ENCODE data around the gene FTO. TPM values are rescaled to one million over a fixed set of nuclear protein-coding genes. Genes with fewer than 3 reads are reported as not detected.

Gene FTO
- polyA plus RNA-seq, 1 experiment, result 135 TPM

- H3K9me3 ChIP-seq (ENCODE audit: control insufficient read depth, insufficient read depth, low read length), result no peaks in the 10 kb centered on the region
- TF ChIP-seq CTCF (IDR thresholded peaks at IDR 0.05; ENCODE audit: low read depth, low read length), result no peak
- no peak overlapping the region for H3K4me3 ChIP-seq (ENCODE audit: low read depth, low read length)
- no peaks in the 10 kb centered on the region for H3K27me3 ChIP-seq (ENCODE audit: control insufficient read depth, insufficient read depth, low read length)
- no peak for DNase-seq (ENCODE audit: low read depth, low spot score)
- POLR2A ChIA-PET, result no interaction called here
- CTCF ChIA-PET, result no interaction called here
- H3K27ac ChIP-seq (ENCODE audit: low read depth, low read length), result no peak overlapping the region
Measured at GRCh38 chr16:53726625-53727024, 22.7 kb downstream of the FTO start.

GRCh38 chr16:53730693-53731092 is 26.7 kb downstream of the FTO start:
- POLR2A ChIA-PET, result no interaction called here

GRCh38 chr16:53732296-53732929 is 28.5 kb downstream of the FTO start:
- Histone ChIP-seq H3K27me3 (ENCODE audit: control insufficient read depth, insufficient read depth, low read length) (no peaks in the 10 kb centered on the region), H3K4me3 (ENCODE audit: low read depth, low read length) (no peak overlapping the region), H3K9me3 (ENCODE audit: control insufficient read depth, insufficient read depth, low read length) (no peaks in the 10 kb centered on the region), H3K27ac (ENCODE audit: low read depth, low read length) (no peak overlapping the region)
- no peak for DNase-seq (ENCODE audit: low read depth, low spot score)
- ChIA-PET POLR2A (interaction anchor here (0.7 kb wide), 1 partner anchor 21 kb away, joined by 5 read pairs; no protein-coding TSS in a partner anchor), CTCF (no interaction called here)
- TF ChIP-seq CTCF (IDR thresholded peaks at IDR 0.05; ENCODE audit: low read depth, low read length), result no peak

More at GRCh38 chr16:53730693-53731092, 26.7 kb downstream of the FTO start:
- Histone ChIP-seq H3K27me3 (ENCODE audit: control insufficient read depth, insufficient read depth, low read length) (no peaks in the 10 kb centered on the region), H3K9me3 (ENCODE audit: control insufficient read depth, insufficient read depth, low read length) (no peaks in the 10 kb centered on the region), H3K4me3 (ENCODE audit: low read depth, low read length) (no peak overlapping the region), H3K27ac (ENCODE audit: low read depth, low read length) (no peak overlapping the region)
- DNase-seq (ENCODE audit: low read depth, low spot score), result no peak
- TF ChIP-seq CTCF (IDR thresholded peaks at IDR 0.05; ENCODE audit: low read depth, low read length), result no peak
- CTCF ChIA-PET, result interaction anchor here (0.5 kb wide), 1 partner anchor 71 kb away, joined by 3 read pairs; no protein-coding TSS in a partner anchor

GRCh38 chr16:53734908-53735307 is 31.0 kb downstream of the FTO start:
- Histone ChIP-seq H3K27ac (ENCODE audit: low read depth, low read length) (no peak overlapping the region), H3K4me3 (ENCODE audit: low read depth, low read length) (no peak overlapping the region), H3K9me3 (ENCODE audit: control insufficient read depth, insufficient read depth, low read length) (no peaks in the 10 kb centered on the region), H3K27me3 (ENCODE audit: control insufficient read depth, insufficient read depth, low read length) (no peaks in the 10 kb centered on the region)
- no peak for TF ChIP-seq CTCF (IDR thresholded peaks at IDR 0.05; ENCODE audit: low read depth, low read length)
- ChIA-PET POLR2A (no interaction called here), CTCF (interaction anchor here (1.6 kb wide), 1 partner anchor 9 kb away, joined by 6 read pairs; no protein-coding TSS in a partner anchor)
- DNase-seq (ENCODE audit: low read depth, low spot score), result no peak

GRCh38 chr16:53736297-53736696 is 32.3 kb downstream of the FTO start:
- no peak for DNase-seq (ENCODE audit: low read depth, low spot score)
- Histone ChIP-seq H3K9me3 (ENCODE audit: control insufficient read depth, insufficient read depth, low read length) (no peaks in the 10 kb centered on the region), H3K27ac (ENCODE audit: low read depth, low read length) (no peak overlapping the region), H3K27me3 (ENCODE audit: control insufficient read depth, insufficient read depth, low read length) (no peaks in the 10 kb centered on the region), H3K4me3 (ENCODE audit: low read depth, low read length) (no peak overlapping the region)
- POLR2A ChIA-PET, result interaction anchor here (0.6 kb wide), 1 partner anchor 661 kb away, joined by 4 read pairs; no protein-coding TSS in a partner anchor
- no peak for TF ChIP-seq CTCF (IDR thresholded peaks at IDR 0.05; ENCODE audit: low read depth, low read length)
- CTCF ChIA-PET, result no interaction called here

All from AG04450 (cell line).